ENCODE data around the gene BCORL1. TPM values are rescaled to one million over a fixed set of nuclear protein-coding genes. Genes with fewer than 3 reads are reported as not detected.

BCORL1 gene
- 0.50 and 0.88 TPM in 2 replicates for total RNA-seq (2014; rRNA removed; shearing (Covaris generic))
- polyA plus RNA-seq (2015; cell fraction: cytosol; rRNA removed) = 5.0 and 6.0 TPM in 2 replicates
- polyA plus RNA-seq (2015; cell fraction: nucleus; rRNA removed) = 2.3 and 3.4 TPM in 2 replicates

GRCh38 chrX:129982300-129983251 is at the start of gene BCORL1:
Gene BCORL1 (plus strand): TSS chrX:129982635. CDS start chrX:130005232, 22,597 bp downstream.
- in situ Hi-C loops (cut with HindIII; ENCODE audit: low pct_unique_long_range_greater_than_20kb, low sequenced_read_pairs) = no loop called here

GRCh38 chrX:129932821-129933321 is 49.6 kb upstream of the BCORL1 start:
- no peak for DNase-seq (ENCODE audit: low read depth, low spot score)
- in situ Hi-C loops (cut with HindIII; ENCODE audit: low pct_unique_long_range_greater_than_20kb, low sequenced_read_pairs) = no loop called here

More at GRCh38 chrX:129982300-129983251, at the start of gene BCORL1:
- peak; percentile 89 for DNase-seq (ENCODE audit: low read depth, low spot score)

GRCh38 chrX:129933700-129934099 is 48.7 kb upstream of the BCORL1 start:
- in situ Hi-C loops (cut with HindIII; ENCODE audit: low pct_unique_long_range_greater_than_20kb, low sequenced_read_pairs) = no loop called here
- no peak for DNase-seq (ENCODE audit: low read depth, low spot score)

GRCh38 chrX:129934461-129934860 is 48.0 kb upstream of the BCORL1 start:
- in situ Hi-C loops (cut with HindIII; ENCODE audit: low pct_unique_long_range_greater_than_20kb, low sequenced_read_pairs) = no loop called here

GRCh38 chrX:129934952-129935351 is 47.5 kb upstream of the BCORL1 start:
- no peak for DNase-seq (ENCODE audit: low read depth, low spot score)
- in situ Hi-C loops (cut with HindIII; ENCODE audit: low pct_unique_long_range_greater_than_20kb, low sequenced_read_pairs) = no loop called here

More at GRCh38 chrX:129934461-129934860, 48.0 kb upstream of the BCORL1 start:
- peak; percentile 23 for DNase-seq (ENCODE audit: low read depth, low spot score)

- in situ Hi-C loops (cut with HindIII; ENCODE audit: low pct_unique_long_range_greater_than_20kb, low sequenced_read_pairs) = no loop called here
- peak; percentile 31 for DNase-seq (ENCODE audit: low read depth, low spot score)
These were observed 44.4 kb upstream of the BCORL1 start for GRCh38 chrX:129938081-129938480.

GRCh38 chrX:129939986-129940385 is 42.4 kb upstream of the BCORL1 start:
- no peak for DNase-seq (ENCODE audit: low read depth, low spot score)
- in situ Hi-C loops (cut with HindIII; ENCODE audit: low pct_unique_long_range_greater_than_20kb, low sequenced_read_pairs) = no loop called here

- in situ Hi-C loops (cut with HindIII; ENCODE audit: low pct_unique_long_range_greater_than_20kb, low sequenced_read_pairs) = no loop called here
- DNase-seq (ENCODE audit: low read depth, low spot score) = peak; percentile 70
These were observed 41.7 kb upstream of the BCORL1 start for GRCh38 chrX:129940721-129941120.

- no peak for DNase-seq (ENCODE audit: low read depth, low spot score)
- in situ Hi-C loops (cut with HindIII; ENCODE audit: low pct_unique_long_range_greater_than_20kb, low sequenced_read_pairs) = no loop called here
These were observed 37.3 kb upstream of the BCORL1 start for GRCh38 chrX:129945131-129945530.

GRCh38 chrX:129953334-129953648 is 29.1 kb upstream of the BCORL1 start:
- no peak for DNase-seq (ENCODE audit: low read depth, low spot score)
- in situ Hi-C loops (cut with HindIII; ENCODE audit: low pct_unique_long_range_greater_than_20kb, low sequenced_read_pairs) = no loop called here

GRCh38 chrX:129953881-129954280 is 28.6 kb upstream of the BCORL1 start:
- DNase-seq (ENCODE audit: low read depth, low spot score) = no peak
- in situ Hi-C loops (cut with HindIII; ENCODE audit: low pct_unique_long_range_greater_than_20kb, low sequenced_read_pairs) = no loop called here

GRCh38 chrX:129954804-129955203 is 27.6 kb upstream of the BCORL1 start:
- in situ Hi-C loops (cut with HindIII; ENCODE audit: low pct_unique_long_range_greater_than_20kb, low sequenced_read_pairs) = no loop called here
- DNase-seq (ENCODE audit: low read depth, low spot score) = peak; percentile 13

- DNase-seq (ENCODE audit: low read depth, low spot score) = no peak
- in situ Hi-C loops (cut with HindIII; ENCODE audit: low pct_unique_long_range_greater_than_20kb, low sequenced_read_pairs) = no loop called here
These were observed 26.8 kb upstream of the BCORL1 start for GRCh38 chrX:129955682-129956081.

- no peak for DNase-seq (ENCODE audit: low read depth, low spot score)
- in situ Hi-C loops (cut with HindIII; ENCODE audit: low pct_unique_long_range_greater_than_20kb, low sequenced_read_pairs) = no loop called here
These were observed 26.3 kb upstream of the BCORL1 start for GRCh38 chrX:129956145-129956544.

GRCh38 chrX:129956765-129957164 is 25.7 kb upstream of the BCORL1 start:
- no peak for DNase-seq (ENCODE audit: low read depth, low spot score)
- in situ Hi-C loops (cut with HindIII; ENCODE audit: low pct_unique_long_range_greater_than_20kb, low sequenced_read_pairs) = no loop called here

- DNase-seq (ENCODE audit: low read depth, low spot score) = peak; percentile 26
- in situ Hi-C loops (cut with HindIII; ENCODE audit: low pct_unique_long_range_greater_than_20kb, low sequenced_read_pairs) = no loop called here
These were observed 25.0 kb upstream of the BCORL1 start for GRCh38 chrX:129957241-129958082.

- no peak for DNase-seq (ENCODE audit: low read depth, low spot score)
- in situ Hi-C loops (cut with HindIII; ENCODE audit: low pct_unique_long_range_greater_than_20kb, low sequenced_read_pairs) = no loop called here
These were observed 24.4 kb upstream of the BCORL1 start for GRCh38 chrX:129958083-129958465.

All from SK-MEL-5 (cell line).